Measurements from ENCODE around the gene DRC1. TPM values are rescaled to one million over a fixed set of nuclear protein-coding genes. Genes with fewer than 3 reads are reported as not detected.
"Not testable (repeated sequence)": the region's sequence is repeated elsewhere in the genome, so short reads cannot be mapped to it uniquely, and the experiment has no call there.

Gene DRC1
- total RNA-seq, 1 donor from 2014 or later, result not detected

- intact Hi-C loops (cut with micrococcal nuclease), result loop anchor here (5.0 kb wide), 1 partner anchor 119 kb away; the partner anchor contains the start of genes ADGRF3 and SELENOI
- peaks cover 17% of the 10 kb centered on the region for H3K36me3 Mint-ChIP-seq (ENCODE audit: low read depth)
- no peaks in the 10 kb centered on the region for H3K27me3 Mint-ChIP-seq
- no peak overlapping the region for H3K27ac Mint-ChIP-seq
- H3K9me3 Mint-ChIP-seq, result no peaks in the 10 kb centered on the region
- no peak overlapping the region for H3K4me3 Mint-ChIP-seq
- DNase-seq, result no peak
- H3K4me1 Mint-ChIP-seq, result no peaks in the 10 kb centered on the region
Measured at GRCh38 chr2:26466662-26467310, 65.1 kb downstream of the DRC1 start.

GRCh38 chr2:26468544-26468943 lies 66.8 kb downstream of the DRC1 start:
- not testable (repeated sequence) for H3K4me3 Mint-ChIP-seq, H3K4me1 Mint-ChIP-seq, DNase-seq, H3K27me3 Mint-ChIP-seq, H3K9me3 Mint-ChIP-seq, H3K27ac Mint-ChIP-seq
- peaks cover 18% of the 10 kb centered on the region for H3K36me3 Mint-ChIP-seq (ENCODE audit: low read depth)
- intact Hi-C loops (cut with micrococcal nuclease), result loop anchor here (5.0 kb wide), 1 partner anchor 121 kb away; the partner anchor contains the start of genes ADGRF3 and SELENOI

GRCh38 chr2:26469092-26469710 lies 67.5 kb downstream of the DRC1 start:
- H3K4me3 Mint-ChIP-seq, result no peak overlapping the region
- H3K9me3 Mint-ChIP-seq, result no peaks in the 10 kb centered on the region
- DNase-seq, result peak; percentile 88
- H3K27ac Mint-ChIP-seq, result no peak overlapping the region
- no peaks in the 10 kb centered on the region for H3K27me3 Mint-ChIP-seq
- peaks cover 18% of the 10 kb centered on the region for H3K36me3 Mint-ChIP-seq (ENCODE audit: low read depth)
- H3K4me1 Mint-ChIP-seq, result no peaks in the 10 kb centered on the region
- intact Hi-C loops (cut with micrococcal nuclease), result loop anchor here (5.0 kb wide), 1 partner anchor 122 kb away; the partner anchor contains the start of genes ADGRF3 and SELENOI

GRCh38 chr2:26469955-26470354 lies 68.2 kb downstream of the DRC1 start:
- intact Hi-C loops (cut with micrococcal nuclease), result loop anchor here (5.0 kb wide), 1 partner anchor 123 kb away; the partner anchor contains the start of genes ADGRF3 and SELENOI
- Mint-ChIP-seq H3K27ac (no peak overlapping the region), H3K4me1 (no peaks in the 10 kb centered on the region), H3K36me3 (ENCODE audit: low read depth) (peaks cover 16% of the 10 kb centered on the region), H3K9me3 (no peaks in the 10 kb centered on the region), H3K4me3 (no peak overlapping the region), H3K27me3 (no peaks in the 10 kb centered on the region)
- no peak for DNase-seq

GRCh38 chr2:26470601-26471260 lies 69.0 kb downstream of the DRC1 start:
- no peak for DNase-seq
- H3K27ac Mint-ChIP-seq, result no peak overlapping the region
- H3K36me3 Mint-ChIP-seq (ENCODE audit: low read depth), result peaks cover 16% of the 10 kb centered on the region
- intact Hi-C loops (cut with micrococcal nuclease), result no loop called here
- H3K4me3 Mint-ChIP-seq, result no peak overlapping the region
- no peaks in the 10 kb centered on the region for H3K4me1 Mint-ChIP-seq
- H3K9me3 Mint-ChIP-seq, result no peaks in the 10 kb centered on the region
- no peaks in the 10 kb centered on the region for H3K27me3 Mint-ChIP-seq

GRCh38 chr2:26471289-26471688 lies 69.6 kb downstream of the DRC1 start:
- no peak for DNase-seq
- H3K36me3 Mint-ChIP-seq (ENCODE audit: low read depth), result peaks cover 14% of the 10 kb centered on the region
- no peaks in the 10 kb centered on the region for H3K27me3 Mint-ChIP-seq
- intact Hi-C loops (cut with micrococcal nuclease), result no loop called here
- H3K9me3 Mint-ChIP-seq, result no peaks in the 10 kb centered on the region
- H3K4me1 Mint-ChIP-seq, result no peaks in the 10 kb centered on the region
- H3K4me3 Mint-ChIP-seq, result no peak overlapping the region
- no peak overlapping the region for H3K27ac Mint-ChIP-seq

GRCh38 chr2:26471766-26472706 lies 70.3 kb downstream of the DRC1 start:
- Mint-ChIP-seq H3K4me3 (no peak overlapping the region), H3K27me3 (no peaks in the 10 kb centered on the region), H3K36me3 (ENCODE audit: low read depth) (peaks cover 14% of the 10 kb centered on the region), H3K27ac (no peak overlapping the region), H3K4me1 (no peaks in the 10 kb centered on the region), H3K9me3 (no peaks in the 10 kb centered on the region)
- DNase-seq, result no peak
- intact Hi-C loops (cut with micrococcal nuclease), result no loop called here

- H3K4me3 Mint-ChIP-seq, result no peak overlapping the region
- no peaks in the 10 kb centered on the region for H3K27me3 Mint-ChIP-seq
- no peak overlapping the region for H3K27ac Mint-ChIP-seq
- H3K4me1 Mint-ChIP-seq, result peaks cover 5% of the 10 kb centered on the region
- H3K9me3 Mint-ChIP-seq, result no peaks in the 10 kb centered on the region
- DNase-seq, result no peak
- H3K36me3 Mint-ChIP-seq (ENCODE audit: low read depth), result peaks cover 14% of the 10 kb centered on the region
- intact Hi-C loops (cut with micrococcal nuclease), result no loop called here
Measured at GRCh38 chr2:26472821-26473655, 71.3 kb downstream of the DRC1 start.

GRCh38 chr2:26473796-26474195 lies 72.1 kb downstream of the DRC1 start:
- H3K4me1 Mint-ChIP-seq, result peaks cover 5% of the 10 kb centered on the region
- DNase-seq, result no peak
- peaks cover 11% of the 10 kb centered on the region for H3K36me3 Mint-ChIP-seq (ENCODE audit: low read depth)
- no peaks in the 10 kb centered on the region for H3K27me3 Mint-ChIP-seq
- H3K4me3 Mint-ChIP-seq, result no peak overlapping the region
- no peaks in the 10 kb centered on the region for H3K9me3 Mint-ChIP-seq
- no peak overlapping the region for H3K27ac Mint-ChIP-seq
- intact Hi-C loops (cut with micrococcal nuclease), result no loop called here

- intact Hi-C loops (cut with micrococcal nuclease), result no loop called here
- Mint-ChIP-seq H3K4me1 (peaks cover 5% of the 10 kb centered on the region), H3K27me3 (no peaks in the 10 kb centered on the region), H3K27ac (no peak overlapping the region), H3K9me3 (no peaks in the 10 kb centered on the region), H3K36me3 (ENCODE audit: low read depth) (peaks cover 8% of the 10 kb centered on the region), H3K4me3 (no peak overlapping the region)
- DNase-seq, result no peak
Measured at GRCh38 chr2:26474261-26474785, 72.6 kb downstream of the DRC1 start.

GRCh38 chr2:26475037-26475436 lies 73.3 kb downstream of the DRC1 start:
- intact Hi-C loops (cut with micrococcal nuclease), result no loop called here
- Mint-ChIP-seq H3K36me3 (ENCODE audit: low read depth) (peaks cover 3% of the 10 kb centered on the region), H3K27me3 (no peaks in the 10 kb centered on the region), H3K9me3 (no peaks in the 10 kb centered on the region), H3K4me1 (peaks cover 5% of the 10 kb centered on the region), H3K27ac (no peak overlapping the region), H3K4me3 (no peak overlapping the region)
- no peak for DNase-seq

- Mint-ChIP-seq H3K4me3 (no peak overlapping the region), H3K27ac (no peak overlapping the region), H3K27me3 (no peaks in the 10 kb centered on the region), H3K36me3 (ENCODE audit: low read depth) (peaks cover 2% of the 10 kb centered on the region), H3K4me1 (peaks cover 5% of the 10 kb centered on the region), H3K9me3 (no peaks in the 10 kb centered on the region)
- intact Hi-C loops (cut with micrococcal nuclease), result no loop called here
- DNase-seq, result no peak
Measured at GRCh38 chr2:26475832-26476501, 74.2 kb downstream of the DRC1 start.
